ENCODE data around the gene PKHD1.

- TF ChIP-seq POLR2A (IDR thresholded peaks at IDR 0.05; ENCODE audit: insufficient read depth in 1 of 2, low read depth in 2 of 2, low read length in 2 of 2) (no peak), NR2C2 (CRISPR knock-in tag; IDR thresholded peaks at IDR 0.05; ENCODE audit: borderline replicate concordance) (no peak), AGO2 (optimal IDR thresholded peaks at IDR 0.05; ENCODE audit: low read depth, low read length) (no peak), GFI1 (CRISPR knock-in tag; IDR thresholded peaks at IDR 0.05; ENCODE audit: borderline replicate concordance) (no peak), ZNF317 (CRISPR knock-in tag; IDR thresholded peaks at IDR 0.05) (no peak), ZNF468 (CRISPR knock-in tag; IDR thresholded peaks at IDR 0.05) (no peak), CTCF (CRISPR knock-in tag; IDR thresholded peaks at IDR 0.05) (no peak)
- TF ChIP-seq, protein P1, sequence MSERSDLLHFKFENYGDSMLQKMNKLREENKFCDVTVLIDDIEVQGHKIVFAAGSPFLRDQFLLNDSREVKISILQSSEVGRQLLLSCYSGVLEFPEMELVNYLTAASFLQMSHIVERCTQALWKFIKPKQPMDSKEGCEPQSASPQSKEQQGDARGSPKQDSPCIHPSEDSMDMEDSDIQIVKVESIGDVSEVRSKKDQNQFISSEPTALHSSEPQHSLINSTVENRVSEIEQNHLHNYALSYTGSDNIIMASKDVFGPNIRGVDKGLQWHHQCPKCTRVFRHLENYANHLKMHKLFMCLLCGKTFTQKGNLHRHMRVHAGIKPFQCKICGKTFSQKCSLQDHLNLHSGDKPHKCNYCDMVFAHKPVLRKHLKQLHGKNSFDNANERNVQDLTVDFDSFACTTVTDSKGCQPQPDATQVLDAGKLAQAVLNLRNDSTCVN (CRISPR knock-in tag; IDR thresholded peaks at IDR 0.05; ENCODE audit: borderline replicate concordance), result no peak
- TF ChIP-seq, protein P2, sequence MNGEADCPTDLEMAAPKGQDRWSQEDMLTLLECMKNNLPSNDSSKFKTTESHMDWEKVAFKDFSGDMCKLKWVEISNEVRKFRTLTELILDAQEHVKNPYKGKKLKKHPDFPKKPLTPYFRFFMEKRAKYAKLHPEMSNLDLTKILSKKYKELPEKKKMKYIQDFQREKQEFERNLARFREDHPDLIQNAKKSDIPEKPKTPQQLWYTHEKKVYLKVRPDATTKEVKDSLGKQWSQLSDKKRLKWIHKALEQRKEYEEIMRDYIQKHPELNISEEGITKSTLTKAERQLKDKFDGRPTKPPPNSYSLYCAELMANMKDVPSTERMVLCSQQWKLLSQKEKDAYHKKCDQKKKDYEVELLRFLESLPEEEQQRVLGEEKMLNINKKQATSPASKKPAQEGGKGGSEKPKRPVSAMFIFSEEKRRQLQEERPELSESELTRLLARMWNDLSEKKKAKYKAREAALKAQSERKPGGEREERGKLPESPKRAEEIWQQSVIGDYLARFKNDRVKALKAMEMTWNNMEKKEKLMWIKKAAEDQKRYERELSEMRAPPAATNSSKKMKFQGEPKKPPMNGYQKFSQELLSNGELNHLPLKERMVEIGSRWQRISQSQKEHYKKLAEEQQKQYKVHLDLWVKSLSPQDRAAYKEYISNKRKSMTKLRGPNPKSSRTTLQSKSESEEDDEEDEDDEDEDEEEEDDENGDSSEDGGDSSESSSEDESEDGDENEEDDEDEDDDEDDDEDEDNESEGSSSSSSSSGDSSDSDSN (CRISPR knock-in tag; IDR thresholded peaks at IDR 0.05), result no peak
Measured at GRCh38 chr6:51719297-51719696, 368.1 kb downstream of the PKHD1 start.

Measured in HepG2 (cell line).